HepG2 (cell line): ENCODE measurements around the gene PPP1CB. TPM values are rescaled to one million over a fixed set of nuclear protein-coding genes. Genes with fewer than 3 reads are reported as not detected.

Source experiments
- ATAC-seq: fragments of 200-7000 bp; cut with Tn5 transposase; 3 replicates; pipeline ENCODE4 v1.9.1; 2020; ENCODE audit warnings: mild to moderate bottlenecking, moderate library complexity
- BruUV-seq: library from RNA; stranded (reverse); fragments of 400-500 nt; replicated peaks from 2 replicates; lab custom pipeline; 2021; lab: Mats Ljungman, UMichigan
- CTCF ChIA-PET: fragments of 300-600 bp; formaldehyde crosslinking; extraction: SDS; loops from one replicate; lab custom pipeline; 2021; ENCODE audit warnings: low total read pairs, inconsistent platforms, low intra/inter-chr PET ratio; lab: Yijun Ruan, JAX
- POLR2A ChIA-PET: fragments of 350-600 bp; sonication (Branson Sonifier 250); formaldehyde crosslinking; loops from one replicate; lab custom pipeline; 2020; ENCODE audit warnings: antibody characterized with exemption, inconsistent platforms; lab: Yijun Ruan, JAX
- DNase-seq: peaks from one replicate; pipeline ENCODE4 v3.0.0-alpha.2; 2015; ENCODE audit warnings: low spot score
- FAIRE-seq: peaks from 3 replicates; lab custom pipeline; 2011; peaks lifted over from hg19 to GRCh38; lab: Jason Lieb, UNC
- H2AFZ ChIP-seq: one replicate; pipeline ENCODE4 v1.6.1; 2011; ENCODE audit warnings: low read length, inconsistent platforms
- H3K27ac ChIP-seq: fragments of 300-600 bp; 3 replicates; pipeline ENCODE4 v1.8.0; 2011; ENCODE audit warnings: mixed run types, mild to moderate bottlenecking, mixed read lengths, low read length, inconsistent platforms; ENCODE audit not compliant: insufficient read depth; ENCODE audit errors: extremely low read length
- H3K27me3 ChIP-seq, 2 experiments: fragments of 200-600 bp in 1 of 2; 2 replicates in 1 of 2; 3 replicates in 1 of 2; pipeline versions ENCODE4 v1.6.0 to v1.8.0; 2011; ENCODE audit warnings: low read length in 2 of 2, mild to moderate bottlenecking in 2 of 2, moderate library complexity in 2 of 2, inconsistent platforms in 1 of 2; ENCODE audit not compliant: insufficient read depth in 2 of 2, control insufficient read depth in 1 of 2
- H3K36me3 ChIP-seq, 2 experiments: fragments of 200-600 bp in 1 of 2; replicated peaks in 1 of 2; 2 replicates in 1 of 2; 3 replicates in 1 of 2; pipeline versions ENCODE4 v1.5.1 to v1.8.0; 2011; ENCODE audit warnings: low read length in 2 of 2, inconsistent platforms in 1 of 2; ENCODE audit not compliant: insufficient read depth in 2 of 2, control insufficient read depth in 1 of 2
- H3K4me1 ChIP-seq: 2 replicates; pipeline ENCODE4 v1.5.1; 2012; ENCODE audit warnings: low read length, inconsistent platforms; ENCODE audit not compliant: insufficient read depth
- H3K4me2 ChIP-seq: 2 replicates; pipeline ENCODE4 v1.6.0; 2011; ENCODE audit warnings: low read depth, low read length, inconsistent platforms
- H3K4me3 ChIP-seq, 3 experiments: fragments of 200-600 bp in 1 of 3; sonication (generic), shearing (Covaris generic) in 1 of 3; replicated peaks in 1 of 3; 2 replicates each; pipeline ENCODE4 v1.5.1; 2011 to 2016; ENCODE audit warnings: low read length in 3 of 3, inconsistent platforms in 2 of 3, low read depth in 2 of 3, mild to moderate bottlenecking in 2 of 3, control low read depth in 1 of 3, mixed read lengths in 1 of 3; ENCODE audit not compliant: insufficient read depth in 1 of 3
- H3K79me2 ChIP-seq: one replicate; pipeline ENCODE4 v1.6.1; 2011; ENCODE audit warnings: low read length, inconsistent platforms; ENCODE audit not compliant: insufficient read depth
- H3K9ac ChIP-seq: 2 replicates; pipeline ENCODE4 v1.6.0; 2011; ENCODE audit warnings: mild to moderate bottlenecking, low read depth, low read length, inconsistent platforms; ENCODE audit not compliant: insufficient read depth
- H3K9me3 ChIP-seq: 2 replicates; pipeline ENCODE4 v1.5.1; 2012; ENCODE audit warnings: mild to moderate bottlenecking, low read length
- H4K20me1 ChIP-seq: 2 replicates; pipeline ENCODE4 v1.6.0; 2011; ENCODE audit warnings: inconsistent platforms, mild to moderate bottlenecking, low read length, moderate library complexity; ENCODE audit not compliant: insufficient read depth
- GATAD1 ChIP-seq: IDR thresholded peaks from 2 replicates; pipeline ENCODE4 v1.6.1; 2016; ENCODE audit warnings: missing genetic modification reagents, missing compliant biosample characterization
- POLR2AphosphoS2 ChIP-seq: IDR thresholded peaks from 2 replicates; pipeline ENCODE4 v1.6.1; 2011; ENCODE audit warnings: low read depth, low read length, improper control_type of control experiment
- SAP130 ChIP-seq: IDR thresholded peaks from 2 replicates; pipeline ENCODE4 v1.6.1; 2016; ENCODE audit warnings: low read depth
- TRAFD1 ChIP-seq: sonication (generic); formaldehyde crosslinking; IDR thresholded peaks from 2 replicates; pipeline ENCODE4 v1.5.1; 2020; ENCODE audit warnings: missing genetic modification reagents, mild to moderate bottlenecking, borderline replicate concordance
- TRIM24 ChIP-seq: sonication (generic); formaldehyde crosslinking; IDR thresholded peaks from 2 replicates; pipeline ENCODE4 v1.8.0; 2022; ENCODE audit warnings: mild to moderate bottlenecking, missing genetic modification reagents
- ZKSCAN8 ChIP-seq: IDR thresholded peaks from 2 replicates; pipeline ENCODE4 v1.6.1; 2016; ENCODE audit warnings: borderline replicate concordance, missing genetic modification reagents, missing compliant biosample characterization
- ZNF142 ChIP-seq: sonication (generic); formaldehyde crosslinking; IDR thresholded peaks from 2 replicates; pipeline ENCODE4 v1.4.0; 2020; ENCODE audit warnings: missing genetic modification reagents
- ZNF224 ChIP-seq: sonication (generic); formaldehyde crosslinking; IDR thresholded peaks from 2 replicates; pipeline ENCODE4 v1.5.0; 2020; ENCODE audit warnings: mild to moderate bottlenecking, missing genetic modification reagents
- ZNF24 ChIP-seq: fragments of 450-650 bp; IDR thresholded peaks from 2 replicates; pipeline ENCODE4 v1.6.1; 2017; ENCODE audit warnings: antibody characterized with exemption, mild to moderate bottlenecking
- ZNF496 ChIP-seq: sonication (generic); formaldehyde crosslinking; IDR thresholded peaks from 2 replicates; pipeline ENCODE4 v1.8.1; 2023; ENCODE audit warnings: mild to moderate bottlenecking, moderate library complexity, missing genetic modification reagents; ENCODE audit not compliant: insufficient replicate concordance
- ZNF530 ChIP-seq: sonication (generic); formaldehyde crosslinking; IDR thresholded peaks from 2 replicates; pipeline ENCODE4 v1.5.0; 2020; ENCODE audit warnings: low read depth, mild to moderate bottlenecking, missing genetic modification reagents
- ZNF570 ChIP-seq: sonication (generic); formaldehyde crosslinking; IDR thresholded peaks from 2 replicates; pipeline ENCODE4 v1.4.0; 2020; ENCODE audit warnings: mild to moderate bottlenecking, missing genetic modification reagents, borderline replicate concordance
- ZNF580 ChIP-seq: IDR thresholded peaks from 2 replicates; pipeline ENCODE4 v1.6.1; 2016; ENCODE audit warnings: low read depth, borderline replicate concordance
- WGBS: methylation state at CpG from one replicate; pipeline ENCODE4 v1.1.6; 2017; ENCODE audit warnings: low lambda C conversion rate; 5-methylcytosine and 5-hydroxymethylcytosine counted together
- in situ Hi-C: cut with HindIII; loops from 2 replicates; pipeline ENCODE4 v1.10.0; 2017; ENCODE audit warnings: low pct_unique_long_range_greater_than_20kb; ENCODE audit not compliant: extremely low pct_ligation_motif_present
- intact Hi-C: fragments of 100-400 bp; cut with micrococcal nuclease; formaldehyde crosslinking; loops from one replicate; pipeline ENCODE4 v1.10.0; 2022; ENCODE audit not compliant: unreplicated experiment
- polyA plus RNA-seq, 8 experiments: library from polyadenylated mRNA; depleted of rRNA in 3 of 8; stranded (reverse) in 7 of 8; unstranded in 1 of 8; fragments of >200 nt; fragmentation: Illumina TruSeq in 4 of 8; extraction: Trizol in 4 of 8; gene quantifications; 2 replicates each; pipeline versions ENCODE4 v1.2.1 to v1.2.3, GENCODE V29; 2011 to 2016; ENCODE audit warnings: low read depth in 4 of 8, missing spikeins in 1 of 8, mixed read lengths in 1 of 8; ENCODE audit not compliant: insufficient read depth in 1 of 8
- total RNA-seq, 5 experiments: library from RNA; depleted of rRNA; stranded (reverse); fragments of >200 nt; fragmentation: Illumina TruSeq; extraction: Trizol; gene quantifications; 2 replicates each; pipeline ENCODE4 v1.2.3, GENCODE V29; 2016; ENCODE audit warnings: low read depth in 1 of 5

Gene PPP1CB
- total and polyA plus RNA-seq, 2 of the 13 experiments (the other 11 are each of a cell fraction or from before 2014, with no cell fraction given), result 46.9 to 109 TPM

- Histone ChIP-seq H3K27ac (no peak overlapping the region), H3K4me3 (no peak overlapping the region), H4K20me1 (no peaks in the 10 kb centered on the region), H3K4me2 (no peak overlapping the region), H3K4me1 (peaks cover 9% of the 10 kb centered on the region), H2AFZ (no peak overlapping the region), H3K9me3 (no peaks in the 10 kb centered on the region), H3K79me2 (no peaks in the 10 kb centered on the region), H3K36me3 (no peaks in the 10 kb centered on the region), H3K27me3 (no peaks in the 10 kb centered on the region), H3K9ac (no peak overlapping the region)
- no peak for DNase-seq
- no peak for ATAC-seq
- FAIRE-seq, result no peak
- WGBS, result 88% methylated on average over 1 of the region's 1 CpG
- ChIA-PET POLR2A (no interaction called here), CTCF (no interaction called here)
- no TSS peak for BruUV-seq
- intact Hi-C loops, result no loop called here
- in situ Hi-C loops, result no loop called here
- TF ChIP-seq ZNF570 (CRISPR knock-in tag), result no peak
- no peak for TF ChIP-seq ZNF142 (CRISPR knock-in tag)
- no peak for TF ChIP-seq TRIM24
- TF ChIP-seq POLR2AphosphoS2, result no peak
- no peak for TF ChIP-seq ZNF24
- no peak for TF ChIP-seq ZNF530 (CRISPR knock-in tag)
- TF ChIP-seq TRAFD1 (CRISPR knock-in tag), result no peak
- TF ChIP-seq GATAD1 (CRISPR knock-in tag), result no peak
- TF ChIP-seq ZNF580 (CRISPR knock-in tag), result no peak
- TF ChIP-seq ZNF496 (CRISPR knock-in tag), result no peak
- TF ChIP-seq SAP130, result no peak
- no peak for TF ChIP-seq ZKSCAN8 (CRISPR knock-in tag)
- no peak for TF ChIP-seq ZNF224 (CRISPR knock-in tag)
These were observed 14.0 kb upstream of the PPP1CB start for GRCh38 chr2:28737655-28738054.
